Tibial nerve (tissue), 4 donors: ENCODE data around the gene ATP9B.

Experiments used
- EP300 ChIP-seq, 2 donors: sonication (generic); formaldehyde crosslinking; IDR thresholded peaks; one replicate each; pipeline ENCODE4 v1.6.1; 2017; ENCODE audit warnings: antibody characterized with exemption in 2 of 2, mild to moderate bottlenecking in 1 of 2
- POLR2A ChIP-seq, 2 donors: fragments of 450-650 bp; IDR thresholded peaks; one replicate each; pipeline ENCODE4 v1.6.1; 2017; ENCODE audit warnings: antibody characterized with exemption in 2 of 2, mild to moderate bottlenecking in 2 of 2, moderate library complexity in 2 of 2
- TF ChIP-seq, protein P1 (sequence below), 5 experiments: fragments of 200-600 bp in 3 of 5; fragments of 450-650 bp in 2 of 5; sonication (generic) in 3 of 5; IDR thresholded peaks; one replicate each; pipeline ENCODE4 v1.5.1; 2016 to 2019; ENCODE audit warnings: antibody characterized with exemption in 5 of 5, mild to moderate bottlenecking in 3 of 5, moderate library complexity in 2 of 5

DNA sequence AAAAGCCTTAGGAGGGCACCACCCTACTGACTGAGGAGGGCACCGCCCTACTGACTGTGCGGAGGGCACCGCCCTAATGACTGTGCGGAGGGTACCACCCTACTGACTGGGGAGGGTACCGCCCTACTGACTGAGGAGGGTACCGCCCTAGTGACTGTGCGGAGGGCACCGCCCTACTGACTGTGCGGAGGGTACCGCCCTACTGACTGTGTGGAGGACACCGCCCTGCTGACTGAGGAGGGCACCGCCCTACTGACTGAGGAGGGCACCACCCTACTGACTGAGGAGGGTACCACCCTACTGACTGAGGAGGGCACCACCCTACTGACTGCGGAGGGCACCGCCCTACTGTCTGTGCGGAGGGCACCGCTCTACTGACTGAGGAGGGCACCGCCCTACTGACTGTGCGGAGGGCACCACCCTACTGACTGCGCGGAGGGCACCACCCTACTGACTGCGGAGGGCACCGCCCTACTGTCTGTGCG lies 176.4 kb downstream of the ATP9B start:
- TF ChIP-seq, protein P1, sequence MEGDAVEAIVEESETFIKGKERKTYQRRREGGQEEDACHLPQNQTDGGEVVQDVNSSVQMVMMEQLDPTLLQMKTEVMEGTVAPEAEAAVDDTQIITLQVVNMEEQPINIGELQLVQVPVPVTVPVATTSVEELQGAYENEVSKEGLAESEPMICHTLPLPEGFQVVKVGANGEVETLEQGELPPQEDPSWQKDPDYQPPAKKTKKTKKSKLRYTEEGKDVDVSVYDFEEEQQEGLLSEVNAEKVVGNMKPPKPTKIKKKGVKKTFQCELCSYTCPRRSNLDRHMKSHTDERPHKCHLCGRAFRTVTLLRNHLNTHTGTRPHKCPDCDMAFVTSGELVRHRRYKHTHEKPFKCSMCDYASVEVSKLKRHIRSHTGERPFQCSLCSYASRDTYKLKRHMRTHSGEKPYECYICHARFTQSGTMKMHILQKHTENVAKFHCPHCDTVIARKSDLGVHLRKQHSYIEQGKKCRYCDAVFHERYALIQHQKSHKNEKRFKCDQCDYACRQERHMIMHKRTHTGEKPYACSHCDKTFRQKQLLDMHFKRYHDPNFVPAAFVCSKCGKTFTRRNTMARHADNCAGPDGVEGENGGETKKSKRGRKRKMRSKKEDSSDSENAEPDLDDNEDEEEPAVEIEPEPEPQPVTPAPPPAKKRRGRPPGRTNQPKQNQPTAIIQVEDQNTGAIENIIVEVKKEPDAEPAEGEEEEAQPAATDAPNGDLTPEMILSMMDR (IDR thresholded peaks at IDR 0.05) = no peak
- no peak for TF ChIP-seq POLR2A (IDR thresholded peaks at IDR 0.05)
- no peak for TF ChIP-seq EP300 (IDR thresholded peaks at IDR 0.05)
